ENCODE results near the gene TRIB2.

TRIB2 gene

DNA sequence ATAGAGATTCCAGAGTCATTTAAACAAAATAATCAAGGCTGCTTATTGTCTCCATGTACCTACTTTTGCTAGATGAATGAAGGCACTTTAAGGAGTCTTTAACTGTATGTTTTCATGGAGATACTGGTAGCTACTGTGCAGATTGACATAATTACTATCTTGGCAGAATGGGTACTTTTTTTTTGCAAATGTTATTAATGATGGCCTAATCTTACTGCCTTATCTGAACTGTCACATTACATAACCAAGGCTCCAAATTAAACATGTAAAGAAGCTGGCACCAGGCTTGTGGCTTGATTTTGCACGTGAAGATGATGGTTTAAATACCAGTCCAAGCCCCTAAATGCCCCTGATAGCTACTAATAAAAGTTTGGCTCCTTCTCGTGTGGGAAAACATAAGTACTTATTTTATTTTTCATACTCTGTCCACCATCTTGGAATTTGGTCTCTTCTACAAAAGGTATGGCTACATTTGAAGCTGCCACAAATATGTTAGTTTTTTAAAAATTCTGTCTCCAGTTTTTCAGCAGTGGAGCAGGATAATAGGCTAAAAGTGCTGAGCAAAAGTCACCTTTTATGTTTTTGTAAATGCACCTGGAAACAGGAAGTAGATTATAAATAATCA lies 4.1 kb downstream of the TRIB2 start:
- DNase-seq (ENCODE audit: low read depth), result no peak

DNA sequence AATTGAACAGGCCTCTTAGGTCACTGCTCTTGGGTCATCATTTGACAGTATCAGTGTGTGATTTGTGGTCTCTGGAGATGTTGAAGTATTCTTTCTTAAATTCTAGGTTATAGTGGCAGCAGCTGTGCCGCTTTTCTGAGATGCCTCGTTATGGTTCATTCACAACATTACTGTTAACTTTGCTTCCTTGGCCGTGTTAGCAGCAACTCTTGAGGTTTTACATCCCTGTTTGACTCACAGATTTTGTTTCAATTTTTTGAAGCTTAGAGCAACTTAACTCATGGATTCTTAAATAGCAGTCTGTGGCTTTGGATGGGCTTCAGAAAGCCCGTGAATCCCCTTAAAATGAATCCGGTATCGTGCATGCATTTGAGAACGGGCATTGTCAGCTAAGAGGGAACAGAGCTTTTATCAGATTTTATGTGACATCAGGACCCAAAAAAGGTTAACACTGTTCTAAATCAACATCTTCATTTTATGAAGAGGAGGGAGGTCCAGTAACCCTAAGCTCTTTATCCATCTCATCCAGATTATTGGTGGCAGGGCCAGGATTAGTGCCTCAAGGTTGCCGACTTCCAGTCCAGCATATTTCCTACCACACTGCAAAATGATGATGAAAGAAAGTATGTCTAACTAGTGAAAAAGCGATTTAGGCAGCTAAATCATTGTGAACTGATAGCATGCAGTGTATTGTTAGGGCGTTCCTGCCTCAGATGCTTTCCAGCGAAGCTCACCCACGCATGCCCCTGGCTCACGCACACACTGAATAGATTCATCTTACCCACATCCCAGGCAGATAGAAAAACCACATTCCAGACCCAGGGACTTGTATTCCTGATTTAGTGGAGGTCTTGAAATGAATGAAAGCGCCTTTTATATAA lies 5.1 kb downstream of the TRIB2 start:
- DNase-seq (ENCODE audit: low read depth), result no peak

DNA sequence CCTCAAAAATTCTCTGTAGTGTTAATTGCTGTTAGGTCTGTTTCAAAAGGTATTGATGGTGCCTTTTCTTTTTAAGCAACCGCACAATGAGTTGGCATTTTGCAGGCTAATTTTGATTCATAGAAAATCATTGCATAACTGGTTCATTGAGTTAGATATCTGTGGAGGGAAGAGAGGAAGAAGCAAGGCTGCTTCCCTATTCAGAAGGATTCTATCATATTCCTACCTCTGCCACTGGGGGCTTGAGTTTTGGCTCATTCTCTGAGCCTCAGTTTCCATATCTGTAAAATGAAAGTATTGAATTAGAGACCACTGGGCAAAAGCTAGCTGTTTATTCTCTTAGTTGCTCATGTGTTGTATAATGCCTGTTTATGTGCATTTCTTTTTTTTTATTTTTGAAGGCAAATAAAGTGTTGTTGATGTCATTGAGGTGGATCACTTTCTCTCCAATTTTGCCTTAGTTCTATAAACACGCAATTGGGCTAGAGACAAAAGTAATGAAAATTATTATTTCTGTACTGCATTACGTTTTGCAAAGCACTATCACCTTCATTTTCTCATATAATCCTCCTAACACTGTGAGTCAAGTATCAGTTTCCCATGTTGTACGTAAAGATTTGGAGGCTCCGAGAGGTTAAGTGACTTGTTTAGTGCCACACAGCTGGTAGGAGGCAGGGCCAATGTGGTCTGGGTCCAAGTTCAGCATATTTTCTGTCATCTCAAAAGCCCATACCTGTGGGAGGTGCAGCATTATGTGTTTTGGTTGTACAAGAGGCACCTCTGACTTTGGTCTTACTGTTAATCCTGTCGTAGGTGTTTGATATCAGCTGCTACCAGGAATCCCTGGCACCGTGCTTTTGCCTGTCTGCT lies 5.9 kb downstream of the TRIB2 start:
- no peak for DNase-seq (ENCODE audit: low read depth)

- DNase-seq (ENCODE audit: low read depth), result no peak
These were observed 7.2 kb downstream of the TRIB2 start for GRCh38 chr2:12723736-12724463.

GRCh38 chr2:12725233-12726187 lies 8.8 kb downstream of the TRIB2 start:
- no peak for DNase-seq (ENCODE audit: low read depth)

DNA sequence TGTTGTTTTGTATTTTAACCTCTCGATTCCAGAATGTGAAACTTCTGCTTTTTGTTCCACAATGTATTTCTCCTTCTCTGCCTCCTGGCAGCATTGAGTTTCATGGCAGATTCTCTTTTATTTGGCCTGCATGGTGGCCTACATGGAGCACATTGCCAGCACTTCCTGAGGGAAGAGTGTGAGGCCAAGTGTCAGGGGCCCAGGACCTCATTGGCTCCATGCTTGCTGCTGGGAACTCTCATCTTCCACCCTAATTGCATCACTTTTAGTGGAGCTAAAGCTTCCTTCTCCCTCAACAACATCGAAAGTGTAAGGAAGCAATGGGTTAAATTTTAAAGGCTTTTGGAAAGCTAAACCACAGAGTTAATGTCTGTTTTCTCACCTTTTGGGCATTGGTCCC lies 9.5 kb downstream of the TRIB2 start:
- DNase-seq (ENCODE audit: low read depth), result no peak

DNA sequence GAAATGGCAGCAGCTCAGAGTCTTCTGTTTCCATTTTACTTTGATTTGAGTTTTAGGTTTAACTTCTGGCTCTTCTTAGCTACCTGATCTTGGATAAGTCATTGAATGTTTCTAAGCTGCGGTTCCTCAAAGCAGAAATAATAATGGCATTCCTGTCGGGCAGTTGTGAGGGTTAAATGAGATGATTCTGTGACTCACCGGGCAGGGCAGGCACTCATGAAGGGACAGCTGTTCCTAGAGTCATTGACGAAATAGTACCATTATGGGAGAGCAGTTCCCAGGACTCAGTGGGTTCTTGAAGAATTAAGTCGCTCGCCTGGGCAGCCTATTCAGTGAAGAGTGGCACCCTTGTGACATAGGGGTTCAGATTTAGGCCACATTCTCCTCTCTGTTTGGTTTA lies 10.3 kb downstream of the TRIB2 start:
- no peak for DNase-seq (ENCODE audit: low read depth)

DNA sequence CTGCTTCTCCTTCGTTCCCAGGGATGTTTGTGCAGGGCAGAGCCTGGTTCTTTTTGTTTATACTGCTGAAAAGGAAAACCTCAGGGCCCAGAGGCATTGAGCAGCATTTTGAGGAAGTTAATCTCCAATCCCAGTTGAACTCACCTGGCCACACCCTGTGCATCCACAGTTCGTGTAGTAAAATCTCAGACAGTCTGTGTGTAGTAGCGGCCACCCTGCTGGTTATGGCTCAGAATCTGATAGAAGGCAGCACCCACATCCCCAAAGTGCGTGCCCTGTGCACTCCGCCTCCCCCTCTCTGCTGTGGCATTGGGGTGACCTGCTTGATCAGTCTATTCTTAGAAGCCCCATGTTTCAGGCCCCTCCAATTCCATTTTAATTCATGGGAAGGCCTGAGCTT lies 10.9 kb downstream of the TRIB2 start:
- DNase-seq (ENCODE audit: low read depth), result no peak

GRCh38 chr2:12728221-12728777 lies 11.6 kb downstream of the TRIB2 start:
- DNase-seq (ENCODE audit: low read depth), result no peak

DNA sequence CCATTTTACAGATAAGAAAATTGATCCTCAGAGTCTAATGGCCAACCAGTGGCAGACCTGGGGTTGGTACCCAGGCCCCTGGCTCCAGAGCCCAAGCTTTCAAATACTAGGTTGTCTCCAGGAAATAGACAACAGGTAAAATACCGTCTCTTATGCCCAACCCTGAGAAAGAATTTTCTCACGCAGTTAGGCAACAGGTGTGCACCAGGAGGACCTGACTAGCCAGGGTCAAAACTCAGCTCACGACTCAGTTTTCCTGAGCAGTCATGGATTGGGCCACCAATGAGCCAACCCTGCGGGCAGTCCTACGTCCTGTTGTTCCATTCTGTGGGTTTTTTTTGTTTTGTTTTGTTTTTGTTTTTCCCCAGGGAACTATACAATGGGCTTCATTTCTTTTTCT lies 13.5 kb downstream of the TRIB2 start:
- DNase-seq (ENCODE audit: low read depth), result no peak

DNA sequence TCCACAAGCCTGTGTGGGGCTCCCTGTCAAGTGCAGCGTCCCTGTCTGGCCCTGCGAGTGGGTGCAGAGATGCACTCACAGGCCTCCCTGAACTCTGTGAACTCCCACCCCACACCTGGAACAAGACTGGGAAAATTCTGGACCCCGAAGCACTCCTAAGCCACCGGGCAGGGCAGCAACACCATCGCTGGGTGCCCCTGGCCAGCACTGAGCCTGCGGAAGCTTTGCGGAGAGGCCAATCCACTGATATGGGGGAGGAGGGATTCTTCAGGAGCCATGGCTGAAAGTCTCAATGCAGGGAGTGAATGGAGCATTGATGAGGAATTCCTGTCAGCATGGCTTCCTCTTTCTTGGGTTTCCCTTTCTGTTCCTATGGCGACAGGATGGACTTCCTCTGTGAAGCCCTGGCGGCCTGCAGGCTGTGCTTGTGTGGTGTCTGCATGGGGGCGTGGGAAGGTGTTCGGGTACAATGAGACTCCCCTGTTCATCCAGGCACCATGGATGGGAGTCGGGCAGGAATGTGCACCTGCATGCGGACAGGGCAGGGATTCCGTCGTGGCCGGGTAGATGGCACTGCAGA lies 15.1 kb downstream of the TRIB2 start:
- no peak for DNase-seq (ENCODE audit: low read depth)

GRCh38 chr2:12732651-12733050 lies 15.9 kb downstream of the TRIB2 start:
- no peak for DNase-seq (ENCODE audit: low read depth)

- no peak for DNase-seq (ENCODE audit: low read depth)
These were observed 17.1 kb downstream of the TRIB2 start for GRCh38 chr2:12733846-12734245.

DNA sequence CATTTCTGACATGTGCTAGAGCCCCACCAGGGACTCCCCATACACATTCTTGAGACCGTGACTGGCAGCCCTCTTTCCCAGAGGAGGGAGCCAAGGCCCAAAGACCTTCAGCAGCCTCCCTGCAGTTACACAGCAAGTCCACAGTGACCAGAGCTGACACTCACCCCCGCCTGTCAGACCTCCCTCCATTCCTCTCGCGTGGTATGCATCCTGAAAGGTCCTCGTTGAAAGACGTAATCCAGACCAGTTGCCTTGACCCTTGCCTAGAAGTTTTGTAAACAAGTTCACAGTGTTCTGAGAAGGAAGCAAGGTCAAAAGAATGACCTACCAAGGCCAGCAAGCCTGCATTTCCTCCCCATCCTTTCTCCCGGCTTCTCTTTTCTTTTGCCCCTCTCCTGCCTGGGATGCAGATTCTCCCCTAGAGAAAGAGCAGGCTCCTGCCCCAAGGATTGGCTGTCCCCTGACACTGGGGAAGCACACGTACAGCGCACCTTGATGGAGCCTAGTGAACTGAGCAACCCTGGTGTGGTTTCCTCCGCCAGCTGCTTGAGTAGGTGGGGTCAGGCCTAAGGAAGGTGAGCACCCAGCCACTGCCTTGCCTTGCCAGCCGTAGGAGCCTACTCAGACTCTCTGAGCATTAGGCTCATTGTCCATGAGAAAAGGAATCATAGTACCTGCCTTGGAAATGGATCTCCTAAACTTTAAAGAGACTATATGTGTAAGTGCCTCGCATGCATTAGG lies 18.3 kb downstream of the TRIB2 start:
- DNase-seq (ENCODE audit: low read depth), result no peak

DNA sequence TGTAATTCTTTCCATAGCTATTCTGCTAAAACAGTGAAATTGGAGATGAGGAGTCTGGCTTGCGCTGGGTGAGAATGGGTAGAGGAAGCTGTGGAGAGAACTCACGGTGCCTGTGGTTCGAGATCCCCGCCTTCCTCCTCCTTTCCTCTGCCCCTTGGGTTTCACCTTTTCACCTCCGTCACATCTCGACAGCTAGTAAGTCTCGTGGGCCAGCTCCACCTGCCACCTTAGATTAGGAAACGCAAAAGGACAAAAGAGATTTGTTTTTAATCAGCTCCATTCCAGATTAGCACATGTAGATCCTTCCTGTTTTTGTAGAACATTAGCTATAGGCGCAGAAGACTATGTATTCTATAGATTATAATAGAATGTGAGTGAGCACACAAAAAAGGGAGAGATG lies 20.6 kb downstream of the TRIB2 start:
- no peak for DNase-seq (ENCODE audit: low read depth)

GRCh38 chr2:12737738-12738485 lies 21.2 kb downstream of the TRIB2 start:
- DNase-seq (ENCODE audit: low read depth), result no peak

- no peak for DNase-seq (ENCODE audit: low read depth)
These were observed 23.1 kb downstream of the TRIB2 start for GRCh38 chr2:12739721-12740254.

DNA sequence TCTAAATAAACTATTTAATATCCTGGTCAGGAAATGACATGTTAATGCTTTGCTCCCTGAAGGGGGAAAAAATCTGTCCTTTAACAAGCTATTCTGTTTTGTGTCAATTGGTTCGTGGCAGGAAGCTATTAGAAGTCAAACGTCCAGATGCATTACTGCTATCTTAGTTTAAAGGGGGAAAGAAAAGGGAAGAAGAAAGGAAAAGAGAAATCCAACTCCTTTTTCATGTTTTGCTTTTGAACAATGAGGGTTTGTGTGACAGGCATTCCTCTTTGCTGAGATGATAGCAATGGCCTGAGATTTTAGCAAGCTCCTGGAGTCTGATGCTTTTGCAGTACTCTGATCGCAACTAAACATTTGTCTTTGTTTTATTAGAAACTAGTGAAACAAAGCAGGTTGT lies 24.6 kb downstream of the TRIB2 start:
- DNase-seq (ENCODE audit: low read depth), result no peak
